NCI-H2196 (cell line): ENCODE results near the gene TMEM116.
"Not testable (repeated sequence)": the region's sequence is repeated elsewhere in the genome, so short reads cannot be mapped to it uniquely, and the experiment has no call there.

Experiments used
- DNase-seq: peaks from one replicate; lab custom pipeline; 2025; ENCODE audit not compliant: unreplicated experiment; lab: John Stamatoyannopoulos, UW

TMEM116 gene

GRCh38 chr12:112012775-112013600 is at the start of gene TMEM116, which contains the start of gene ERP29:
TMEM116 (minus strand) TSS chr12:112013165; CDS start chr12:112005270, 7,895 bp downstream.
ERP29 (plus strand) TSS chr12:112013426; CDS start chr12:112013466, 40 bp downstream.
- DNase-seq, result peak; percentile 99

DNA sequence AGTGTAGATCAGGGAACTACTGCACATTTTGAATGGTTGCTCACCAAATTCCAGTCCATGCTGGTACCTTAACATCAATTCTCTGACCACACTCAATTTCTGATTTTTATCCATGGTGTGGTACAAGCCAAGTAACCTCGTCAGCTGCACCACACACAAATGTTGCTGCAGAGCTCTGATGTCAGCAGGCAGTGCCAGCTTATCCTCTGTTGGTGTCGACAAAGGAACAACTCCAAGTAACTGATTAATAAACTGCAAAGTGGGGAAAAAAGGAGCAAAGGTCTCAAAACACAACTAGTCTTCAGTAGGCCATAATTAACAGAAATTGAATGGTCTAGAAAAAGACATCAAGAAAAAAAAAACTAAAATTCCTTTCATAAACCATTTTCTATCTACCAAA is 48.2 kb upstream of the TMEM116 start:
- DNase-seq, result no peak

DNA sequence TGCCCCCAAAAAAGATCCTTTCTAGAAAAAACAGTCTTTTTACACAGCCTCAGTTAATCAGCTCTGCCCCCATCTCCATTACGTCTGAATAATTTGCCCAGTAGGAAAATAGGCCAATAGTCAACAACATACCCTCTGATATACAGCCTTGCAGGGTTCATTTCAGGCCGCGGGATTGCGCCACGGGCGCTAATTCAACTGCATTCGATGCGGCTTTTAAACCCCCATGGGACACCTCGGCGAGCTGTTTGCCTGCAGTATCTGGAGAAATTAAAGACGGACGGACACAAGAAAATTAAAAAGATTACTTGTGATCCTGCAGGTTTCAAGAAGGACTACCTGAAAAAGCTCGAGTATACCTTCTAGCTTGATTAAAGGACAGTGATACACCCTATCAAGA is 36.4 kb upstream of the TMEM116 start:
- DNase-seq, result no peak

- DNase-seq, result no peak
Measured at GRCh38 chr12:112046003-112046402, 33.0 kb upstream of the TMEM116 start.

GRCh38 chr12:112036614-112037013 is 23.6 kb upstream of the TMEM116 start:
- not testable (repeated sequence) for DNase-seq

DNA sequence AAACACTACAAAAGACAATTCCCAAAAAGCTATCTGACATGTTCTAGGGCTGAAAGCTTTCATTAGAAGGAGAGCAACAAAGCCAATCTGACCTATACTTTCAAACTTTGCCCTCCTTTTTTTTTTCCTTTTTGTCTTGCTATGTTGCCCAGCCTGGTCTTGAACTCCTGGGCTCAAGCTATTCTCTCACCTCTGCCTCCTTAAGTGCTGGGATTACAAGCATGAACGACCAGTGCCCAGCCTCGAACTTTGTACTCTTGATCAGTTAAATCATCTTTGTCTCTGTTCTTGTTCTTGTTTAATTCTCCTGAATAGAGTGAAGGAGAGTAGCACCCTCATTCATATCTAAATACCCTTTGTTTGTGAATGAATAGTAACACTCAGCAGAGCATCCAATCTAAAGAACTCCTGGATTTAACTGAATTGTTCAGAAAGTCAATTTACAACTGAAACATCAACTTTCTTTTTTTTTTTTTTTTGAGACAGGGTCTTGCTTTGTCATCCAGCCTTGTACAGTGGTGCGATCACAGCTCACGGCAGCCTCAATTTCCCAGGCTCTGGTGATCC is 22.3 kb upstream of the TMEM116 start:
- no peak for DNase-seq

- no peak for DNase-seq
Measured at GRCh38 chr12:112032292-112032691, 19.3 kb upstream of the TMEM116 start.

DNA sequence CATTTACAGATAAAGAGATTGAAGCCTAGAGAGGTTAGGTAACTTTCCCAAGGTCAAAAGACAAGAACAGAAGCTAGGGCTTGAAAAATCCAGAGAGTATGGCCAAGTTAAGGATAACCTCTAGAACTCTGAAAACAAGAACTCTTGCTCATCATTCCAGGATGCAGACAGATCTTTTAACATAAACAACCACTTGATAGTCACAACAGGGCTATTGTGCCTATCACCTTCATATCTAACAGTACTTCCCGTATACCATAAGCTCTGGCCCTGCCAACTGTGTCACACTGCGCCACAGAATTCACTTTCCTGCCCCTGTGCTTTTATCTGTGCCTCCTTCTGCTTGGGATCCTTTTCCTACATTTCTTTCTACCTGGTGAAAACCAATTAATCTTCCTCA is 18.5 kb upstream of the TMEM116 start:
- DNase-seq, result no peak

GRCh38 chr12:112029301-112029700 is 16.3 kb upstream of the TMEM116 start:
- DNase-seq, result no peak

DNA sequence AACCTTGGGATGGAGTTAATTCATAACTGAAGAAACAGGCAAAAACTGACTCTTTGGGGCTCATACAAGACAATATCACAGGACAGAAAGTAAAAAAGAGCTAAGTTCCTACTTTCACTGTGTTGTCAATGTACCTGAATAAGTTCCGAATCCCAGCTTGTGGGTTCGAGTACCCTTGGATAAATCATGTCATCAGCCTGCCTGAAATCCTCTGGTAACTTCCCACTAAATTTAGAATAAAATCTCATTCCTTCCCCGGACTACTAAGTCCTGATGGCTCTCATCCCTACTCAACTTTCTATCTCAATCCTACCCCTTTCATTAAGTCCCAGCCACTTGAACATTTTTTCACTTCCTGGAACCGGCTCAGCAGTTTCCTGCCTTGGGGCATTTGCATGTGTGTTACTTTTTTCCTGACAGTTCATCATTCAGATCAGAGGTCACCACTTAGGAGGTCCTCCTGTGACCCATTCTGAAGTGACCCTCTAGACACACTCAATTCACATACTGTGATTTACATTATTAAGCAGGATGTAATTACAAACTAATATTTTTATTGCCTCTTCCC is 12.9 kb upstream of the TMEM116 start:
- no peak for DNase-seq

DNA sequence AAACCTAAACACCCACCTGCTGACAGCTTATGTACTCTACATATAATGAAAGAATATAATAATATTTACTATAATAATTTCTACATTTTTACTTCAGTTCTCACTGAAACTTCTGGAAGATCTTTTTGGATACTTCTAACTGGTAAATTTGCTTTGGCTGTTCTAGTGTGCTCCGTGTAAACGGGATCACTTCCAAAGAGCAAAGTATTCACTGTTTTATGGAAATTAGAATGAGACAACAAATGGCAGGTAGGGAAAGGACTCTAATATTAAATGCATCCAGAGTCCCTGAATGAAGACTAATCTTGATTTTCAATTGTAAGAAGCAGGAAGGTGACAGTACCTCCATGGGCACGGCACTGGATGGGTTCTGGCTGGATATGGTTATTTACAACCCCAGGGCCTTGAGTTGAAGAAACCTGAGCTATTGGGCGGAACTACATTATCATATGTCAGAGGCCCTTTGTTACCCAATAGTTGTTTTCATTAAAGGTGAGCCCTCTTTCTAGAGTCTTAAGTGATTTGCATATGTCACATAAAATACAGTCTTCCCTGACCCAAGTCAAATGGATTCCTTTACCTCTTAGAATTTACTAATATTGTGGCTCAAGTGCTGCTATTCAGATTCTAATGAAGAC is 10.9 kb upstream of the TMEM116 start:
- no peak for DNase-seq

DNA sequence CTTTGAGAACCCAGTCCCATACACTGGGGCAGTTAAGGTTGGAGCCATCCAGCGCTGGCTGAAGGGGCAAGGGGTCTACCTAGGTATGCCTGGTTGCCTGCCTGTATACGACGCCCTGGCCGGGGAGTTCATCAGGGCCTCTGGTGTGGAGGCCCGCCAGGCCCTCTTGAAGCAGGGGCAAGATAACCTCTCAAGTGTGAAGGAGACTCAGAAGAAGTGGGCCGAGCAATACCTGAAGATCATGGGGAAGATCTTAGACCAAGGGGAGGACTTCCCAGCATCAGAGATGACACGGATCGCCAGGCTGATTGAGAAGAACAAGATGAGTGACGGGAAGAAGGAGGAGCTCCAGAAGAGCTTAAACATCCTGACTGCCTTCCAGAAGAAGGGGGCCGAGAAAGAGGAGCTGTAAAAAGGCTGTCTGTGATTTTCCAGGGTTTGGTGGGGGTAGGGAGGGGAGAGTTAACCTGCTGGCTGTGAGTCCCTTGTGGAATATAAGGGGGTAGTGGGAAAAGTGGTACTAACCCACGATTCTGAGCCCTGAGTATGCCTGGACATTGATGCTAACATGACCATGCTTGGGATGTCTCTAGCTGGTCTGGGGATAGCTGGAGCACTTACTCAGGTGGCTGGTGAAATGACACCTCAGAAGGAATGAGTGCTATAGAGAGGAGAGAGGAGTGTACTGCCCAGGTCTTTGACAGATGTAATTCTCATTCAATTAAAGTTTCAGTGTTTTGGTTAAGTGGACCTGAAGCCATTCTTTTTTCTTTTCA is 9.5 kb upstream of the TMEM116 start:
- DNase-seq, result no peak

DNA sequence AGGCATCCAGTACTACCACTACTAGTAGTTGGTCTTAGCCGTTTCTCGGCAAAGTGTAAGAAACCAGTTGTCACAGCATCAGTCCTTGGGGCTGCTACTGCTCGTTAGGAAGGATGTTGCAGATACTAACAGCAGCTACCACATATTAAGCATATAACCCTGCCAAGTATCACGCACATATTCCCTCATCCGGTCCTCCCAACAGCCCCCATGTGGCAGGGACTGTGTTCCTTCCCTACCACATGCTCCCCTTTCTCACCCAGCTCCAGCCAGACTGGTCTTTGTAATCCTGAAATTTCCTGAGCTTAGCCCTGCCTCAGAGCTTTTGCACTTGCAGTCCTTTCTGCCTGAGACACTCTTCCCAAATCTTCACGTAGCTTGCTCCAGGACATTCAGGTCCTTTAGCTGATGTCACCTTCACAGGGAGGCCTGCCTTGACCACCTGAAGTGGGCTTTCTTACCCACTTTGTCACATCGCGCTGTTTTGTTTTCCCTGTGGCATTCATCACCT is 8.0 kb upstream of the TMEM116 start:
- no peak for DNase-seq

DNA sequence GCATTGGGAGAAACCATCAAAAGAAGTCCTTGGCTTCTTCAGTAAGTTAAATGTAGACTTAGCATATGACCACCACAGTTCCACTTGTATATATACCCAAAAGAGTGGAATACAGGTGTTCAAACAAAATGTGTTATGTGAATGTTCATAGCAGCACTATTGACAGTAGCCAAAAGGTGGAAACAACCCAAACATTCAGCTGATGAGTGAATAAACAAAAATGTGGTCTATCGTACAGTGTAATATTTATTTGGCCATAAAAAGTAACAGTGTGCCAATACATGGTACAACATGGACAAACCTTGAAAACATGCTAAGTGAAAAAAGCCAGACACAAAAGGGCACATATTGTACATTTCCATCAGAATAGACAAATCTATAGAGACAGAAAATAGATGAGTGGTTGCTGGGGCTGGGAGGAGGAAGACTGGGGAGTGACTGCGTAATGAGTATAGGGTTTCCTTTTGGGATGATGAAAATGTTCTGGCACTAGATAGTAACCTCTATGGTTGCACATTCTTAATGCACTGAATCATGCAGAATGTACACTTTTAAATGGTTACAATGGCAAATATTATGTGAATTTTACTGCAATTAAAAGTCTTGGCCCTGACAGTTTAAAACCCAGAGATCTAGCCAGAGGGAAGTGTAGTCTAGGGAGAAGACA is 5.7 kb upstream of the TMEM116 start:
- no peak for DNase-seq

GRCh38 chr12:112017041-112017440 is 4.1 kb upstream of the TMEM116 start:
- DNase-seq, result no peak

DNA sequence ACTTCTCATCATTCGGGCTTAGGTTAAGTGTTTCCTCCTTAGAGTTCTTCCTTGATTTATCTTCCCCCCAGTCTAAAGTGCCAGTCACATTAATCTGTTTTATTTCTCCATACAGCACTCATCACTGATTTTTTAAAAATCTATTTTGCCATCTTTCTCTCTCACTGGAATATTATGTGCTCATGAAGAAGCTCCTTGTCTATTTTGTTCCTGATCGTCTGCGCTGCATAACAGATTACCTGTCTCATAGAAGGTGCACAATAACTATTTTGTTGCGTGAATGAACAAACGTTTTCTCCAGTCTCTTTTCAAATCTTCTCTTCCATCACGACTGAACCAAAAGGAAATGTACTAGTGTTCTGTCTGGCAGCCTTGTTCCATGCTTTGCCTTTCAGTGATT is 3.0 kb upstream of the TMEM116 start:
- DNase-seq, result no peak

DNA sequence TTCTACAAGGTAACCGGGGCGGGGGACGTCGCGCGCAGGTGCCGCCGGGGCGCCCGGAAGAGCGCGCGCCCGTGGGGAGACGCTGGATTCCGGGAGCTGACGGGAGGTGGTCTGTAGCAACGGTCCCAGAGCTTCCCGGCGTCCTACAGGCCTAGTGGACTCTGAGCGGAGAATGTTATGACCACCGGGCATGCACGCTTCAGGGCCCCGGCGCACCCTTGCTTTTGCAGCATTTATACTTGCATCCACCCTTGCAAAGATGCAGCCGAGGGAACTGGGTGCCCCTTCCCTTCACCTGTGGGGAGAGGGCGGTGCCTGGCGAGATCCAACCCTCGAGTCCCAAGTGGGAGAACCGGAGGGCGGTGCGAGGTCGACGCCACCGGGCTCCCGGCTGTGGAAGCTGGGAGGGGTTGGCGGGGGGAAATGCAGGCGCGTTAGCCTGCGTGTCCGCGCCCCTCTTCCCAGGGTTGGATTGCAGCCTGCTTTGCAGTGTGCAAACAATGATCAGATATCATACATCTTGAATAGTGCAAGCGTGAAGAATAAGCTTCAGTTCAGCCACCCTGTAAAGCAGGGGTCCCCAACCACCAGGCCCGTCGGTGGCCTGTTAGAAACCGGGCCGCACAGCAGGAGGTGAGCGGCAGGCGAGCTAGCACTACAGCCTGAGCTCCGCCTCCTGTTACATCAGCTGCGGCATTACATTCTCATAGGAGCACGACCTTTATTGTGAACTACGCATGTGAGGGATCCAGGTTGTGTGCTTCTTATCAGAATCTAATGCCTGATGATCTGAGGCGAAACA is 837 bp upstream of the TMEM116 start:
- peak; percentile 75 for DNase-seq

DNA sequence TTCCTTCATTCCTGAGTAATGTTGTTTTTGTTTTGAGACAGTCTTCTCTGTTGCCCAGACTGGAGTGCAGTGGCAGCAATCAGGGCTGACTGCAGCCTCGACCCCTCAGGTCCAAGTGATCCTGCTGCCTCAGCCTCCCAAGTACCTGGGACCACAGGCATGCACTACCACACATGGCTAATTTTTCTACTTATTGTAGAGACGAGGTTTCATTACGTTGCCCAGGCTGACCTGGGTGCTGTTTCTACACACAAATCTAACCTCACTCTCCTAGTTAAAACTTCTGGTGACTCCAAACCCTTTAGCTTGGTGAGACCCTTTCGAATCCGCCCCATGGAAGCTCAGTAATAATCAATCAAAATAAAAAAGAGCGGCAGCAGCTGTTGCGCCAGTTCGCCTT is 1.3 kb downstream of the TMEM116 start:
- DNase-seq, result no peak
